Hematopoietic multipotent progenitor cell treated with erythropoietin and hydrocortisone succinate and interleukin-3 and kit ligand, for 17 days (in vitro differentiated cells): ENCODE measurements around the gene BORA.
"Not testable (repeated sequence)": the region's sequence is repeated elsewhere in the genome, so short reads cannot be mapped to it uniquely, and the experiment has no call there.

Experiments
- DNase-seq: peaks from one replicate; pipeline ENCODE4 v3.0.0-alpha.2; 2015; ENCODE audit warnings: low spot score

Gene BORA

GRCh38 chr13:72727417-72728289 lies at the start of gene BORA, which contains the start of gene MZT1:
TSS of gene BORA (plus strand) at chr13:72727923. CDS start at chr13:72728941, 1,018 bp downstream.
TSS of gene MZT1 (minus strand) at chr13:72727629. CDS start at chr13:72727602, 27 bp downstream.
- peak; percentile 90 for DNase-seq

GRCh38 chr13:72678312-72678711 lies 49.4 kb upstream of the BORA start:
- no peak for DNase-seq

- no peak for DNase-seq
Observed at GRCh38 chr13:72680353-72680752, 47.4 kb upstream of the BORA start.

GRCh38 chr13:72686766-72687165 lies 41.0 kb upstream of the BORA start:
- no peak for DNase-seq

GRCh38 chr13:72689181-72689696 lies 38.5 kb upstream of the BORA start:
- DNase-seq = no peak

- no peak for DNase-seq
Observed at GRCh38 chr13:72692884-72693514, 34.7 kb upstream of the BORA start.

- no peak for DNase-seq
Observed at GRCh38 chr13:72693832-72694231, 33.9 kb upstream of the BORA start.

GRCh38 chr13:72694314-72694713 lies 33.4 kb upstream of the BORA start:
- DNase-seq = no peak

- no peak for DNase-seq
Observed at GRCh38 chr13:72696579-72696978, 31.1 kb upstream of the BORA start.

GRCh38 chr13:72698164-72698563 lies 29.6 kb upstream of the BORA start:
- no peak for DNase-seq

- DNase-seq = no peak
Observed at GRCh38 chr13:72700509-72700908, 27.2 kb upstream of the BORA start.

GRCh38 chr13:72716776-72717175 lies 10.9 kb upstream of the BORA start:
- DNase-seq = no peak

GRCh38 chr13:72726185-72726584 lies 1.5 kb upstream of the BORA start:
- DNase-seq = not testable (repeated sequence)

- DNase-seq = peak; percentile 66
Observed at GRCh38 chr13:72726726-72727416, 852 bp upstream of the BORA start.

GRCh38 chr13:72728290-72728605 lies 525 bp downstream of the BORA start:
- no peak for DNase-seq

- no peak for DNase-seq
Observed at GRCh38 chr13:72737033-72737432, 9.3 kb downstream of the BORA start.

- no peak for DNase-seq
Observed at GRCh38 chr13:72740015-72740414, 12.3 kb downstream of the BORA start.

- no peak for DNase-seq
Observed at GRCh38 chr13:72745260-72745659, 17.5 kb downstream of the BORA start.

GRCh38 chr13:72751220-72751619 lies 23.5 kb downstream of the BORA start:
- no peak for DNase-seq

- DNase-seq = no peak
Observed at GRCh38 chr13:72754111-72754510, 26.4 kb downstream of the BORA start.

GRCh38 chr13:72757792-72758535 lies 30.2 kb downstream of the BORA start:
- no peak for DNase-seq

- DNase-seq = no peak
Observed at GRCh38 chr13:72760189-72760588, 32.5 kb downstream of the BORA start.
